CD14-positive monocyte (primary cell): Measurements from ENCODE around the gene SPATA19. TPM values are rescaled to one million over a fixed set of nuclear protein-coding genes. Genes with fewer than 3 reads are reported as not detected.

Experiments
- DNase-seq, 3 donors: peaks; one replicate each; pipeline ENCODE4 v3.0.0-alpha.2; 2011 to 2022
- H2AFZ ChIP-seq: 2 replicates; pipeline ENCODE4 v1.6.0; 2012; ENCODE audit warnings: mild to moderate bottlenecking, low read depth, low read length, inconsistent platforms; ENCODE audit not compliant: insufficient read depth, poor library complexity, severe bottlenecking
- H3K27ac ChIP-seq, 2 donors: 1 replicate in 1 of 2; 2 replicates in 1 of 2; pipeline ENCODE4 v1.5.1; 2012 to 2013; ENCODE audit warnings: low read length in 2 of 2, control low read depth in 1 of 2, inconsistent platforms in 1 of 2, low read depth in 1 of 2, mild to moderate bottlenecking in 1 of 2
- H3K27me3 ChIP-seq, 2 donors: one replicate each; pipeline versions ENCODE4 v1.6.0 to v1.6.1; 2011 to 2013; ENCODE audit warnings: low read length in 2 of 2; ENCODE audit not compliant: control insufficient read depth in 2 of 2, insufficient read depth in 2 of 2
- H3K36me3 ChIP-seq, 2 donors: replicated peaks in 1 of 2; 1 replicate in 1 of 2; 2 replicates in 1 of 2; pipeline versions ENCODE4 v1.5.1 to v1.6.1; 2012 to 2013; ENCODE audit warnings: low read length in 2 of 2, control low read depth in 1 of 2, inconsistent platforms in 1 of 2, mild to moderate bottlenecking in 1 of 2; ENCODE audit not compliant: insufficient read depth in 2 of 2, control insufficient read depth in 1 of 2
- H3K4me1 ChIP-seq, 2 donors: 1 replicate in 1 of 2; 2 replicates in 1 of 2; pipeline versions ENCODE4 v1.5.1 to v1.6.1; 2012 to 2013; ENCODE audit warnings: low read length in 2 of 2, control low read depth in 1 of 2, inconsistent platforms in 1 of 2, mild to moderate bottlenecking in 1 of 2, moderate library complexity in 1 of 2; ENCODE audit not compliant: insufficient read depth in 2 of 2, control insufficient read depth in 1 of 2
- H3K4me2 ChIP-seq: replicated peaks from 2 replicates; pipeline ENCODE3; 2012; ENCODE audit warnings: low read length, moderate library complexity, mild to moderate bottlenecking; ENCODE audit not compliant: poor library complexity, severe bottlenecking; ENCODE audit errors: extremely low read depth
- H3K4me3 ChIP-seq, 3 experiments: fragments of 200-600 bp in 1 of 3; sonication (generic) in 1 of 3; replicated peaks in 1 of 3; 1 replicate in 2 of 3; 2 replicates in 1 of 3; pipeline ENCODE4 v1.5.1; 2011 to 2013; ENCODE audit warnings: low read length in 3 of 3, mild to moderate bottlenecking in 3 of 3, control low read depth in 2 of 3, low read depth in 2 of 3, inconsistent platforms in 1 of 3, moderate library complexity in 1 of 3
- H3K79me2 ChIP-seq: 2 replicates; pipeline ENCODE4 v1.6.0; 2012; ENCODE audit warnings: mild to moderate bottlenecking, control low read depth, inconsistent platforms, low read length, moderate library complexity; ENCODE audit not compliant: insufficient read depth
- H3K9ac ChIP-seq: 2 replicates; pipeline ENCODE4 v1.6.0; 2017; ENCODE audit warnings: low read length, mild to moderate bottlenecking; ENCODE audit not compliant: insufficient read depth, poor library complexity, severe bottlenecking
- H3K9me3 ChIP-seq, 2 donors: replicated peaks in 1 of 2; 1 replicate in 1 of 2; 2 replicates in 1 of 2; pipeline versions ENCODE4 v1.5.1 to v1.6.1; 2012 to 2013; ENCODE audit warnings: low read length in 2 of 2, control low read depth in 1 of 2; ENCODE audit not compliant: control insufficient read depth in 1 of 2, insufficient read depth in 1 of 2
- H4K20me1 ChIP-seq: 2 replicates; pipeline ENCODE4 v1.6.0; 2012; ENCODE audit warnings: mild to moderate bottlenecking, low read length, control low read depth, moderate library complexity; ENCODE audit not compliant: insufficient read depth
- H3K27ac Mint-ChIP-seq, 7 donors: one replicate each; pipeline ENCODE4 v1.8.0; 2020; ENCODE audit warnings: mild to moderate bottlenecking in 7 of 7, mixed read lengths in 7 of 7, moderate library complexity in 6 of 7, inconsistent platforms in 2 of 7
- H3K27me3 Mint-ChIP-seq, 3 donors: one replicate each; pipeline ENCODE4 v1.8.0; 2021 to 2022; ENCODE audit warnings: low read depth in 3 of 3, mild to moderate bottlenecking in 3 of 3, mixed read lengths in 3 of 3, moderate library complexity in 3 of 3, inconsistent platforms in 1 of 3
- H3K36me3 Mint-ChIP-seq, 2 donors: one replicate each; pipeline ENCODE4 v1.8.0; 2020; ENCODE audit warnings: mixed read lengths in 2 of 2, inconsistent platforms in 1 of 2, mild to moderate bottlenecking in 1 of 2
- H3K4me1 Mint-ChIP-seq: one replicate; pipeline ENCODE4 v1.8.0; 2020; ENCODE audit warnings: mild to moderate bottlenecking, mixed read lengths
- H3K4me3 Mint-ChIP-seq, 2 donors: one replicate each; pipeline ENCODE4 v1.8.0; 2020; ENCODE audit warnings: mild to moderate bottlenecking in 2 of 2, mixed read lengths in 2 of 2, moderate library complexity in 1 of 2
- H3K9me3 Mint-ChIP-seq, 7 donors: one replicate each; pipeline ENCODE4 v1.8.0; 2020 to 2022; ENCODE audit warnings: mixed read lengths in 7 of 7, mild to moderate bottlenecking in 6 of 7, moderate library complexity in 6 of 7, inconsistent platforms in 2 of 7
- CTCF ChIP-seq: fragments of 200-600 bp; IDR thresholded peaks from one replicate; pipeline ENCODE4 v1.8.0; 2022; ENCODE audit warnings: antibody characterized with exemption, mild to moderate bottlenecking
- WGBS: methylation state at CpG from one replicate; pipeline ENCODE4 v1.1.5; 2013; ENCODE audit warnings: missing lambda C conversion rate; ENCODE audit not compliant: insufficient coverage; 5-methylcytosine and 5-hydroxymethylcytosine counted together
- intact Hi-C, 2 donors: fragments of 100-400 bp; cut with micrococcal nuclease; formaldehyde crosslinking; loops; one replicate each; pipeline versions ENCODE4 v1.15.0 to v1.15.1; 2023
- polyA plus RNA-seq, 3 donors: library from polyadenylated mRNA; depleted of rRNA in 1 of 3; unstranded in 2 of 3; stranded (reverse) in 1 of 3; fragments of 300-500 nt in 2 of 3; fragments of >200 nt in 1 of 3; fragmentation: Illumina TruSeq in 2 of 3; gene quantifications; 1 replicate in 2 of 3; 2 replicates in 1 of 3; pipeline ENCODE4 v1.2.3, GENCODE V29; 2012 to 2021

The SPATA19 gene
- polyA plus RNA-seq, 3 donors, result not detected

- no peaks in the 10 kb centered on the region for H3K36me3 ChIP-seq
- no peak overlapping the region for H3K4me2 ChIP-seq
- no peaks in the 10 kb centered on the region for H3K79me2 ChIP-seq
- peaks cover 0 to 5% (median 0%) of the 10 kb centered on the region in 7 donors for H3K9me3 Mint-ChIP-seq
- TF ChIP-seq CTCF, result no peak
- H3K4me1 Mint-ChIP-seq, result no peaks in the 10 kb centered on the region
- no peak overlapping the region for H3K4me3 Mint-ChIP-seq
- H3K9ac ChIP-seq, result no peak overlapping the region
- 94% methylated on average over 3 of the region's 6 CpGs for WGBS
- intact Hi-C loops, result no loop called here
- no peak overlapping the region for H3K4me3 ChIP-seq
- no peaks in the 10 kb centered on the region for H3K4me1 ChIP-seq
- H3K27ac Mint-ChIP-seq, result no peak overlapping the region
- DNase-seq, result no peak
- peaks cover 0 to 2% (median 0%) of the 10 kb centered on the region in 3 donors for H3K27me3 Mint-ChIP-seq
- H2AFZ ChIP-seq, result no peak overlapping the region
- no peaks in the 10 kb centered on the region for H3K27me3 ChIP-seq
- no peaks in the 10 kb centered on the region for H4K20me1 ChIP-seq
- no peaks in the 10 kb centered on the region for H3K36me3 Mint-ChIP-seq
- no peaks in the 10 kb centered on the region for H3K9me3 ChIP-seq
- H3K27ac ChIP-seq, result no peak overlapping the region
These were observed 1.1 kb downstream of the SPATA19 start for GRCh38 chr11:133844217-133844616.

GRCh38 chr11:133843454-133843987, 1.8 kb downstream of the SPATA19 start:
- Histone ChIP-seq H3K79me2 (no peaks in the 10 kb centered on the region), H4K20me1 (no peaks in the 10 kb centered on the region), H3K36me3 (no peaks in the 10 kb centered on the region), H3K4me1 (no peaks in the 10 kb centered on the region), H3K9ac (no peak overlapping the region), H3K9me3 (no peaks in the 10 kb centered on the region), H3K27ac (no peak overlapping the region), H3K4me2 (no peak overlapping the region), H2AFZ (no peak overlapping the region), H3K4me3 (no peak overlapping the region), H3K27me3 (no peaks in the 10 kb centered on the region)
- no peaks in the 10 kb centered on the region for H3K36me3 Mint-ChIP-seq
- WGBS, result 80% methylated on average over 10 of the region's 13 CpGs
- intact Hi-C loops, result no loop called here
- no peak overlapping the region for H3K27ac Mint-ChIP-seq
- no peak for DNase-seq
- no peak for TF ChIP-seq CTCF
- peaks cover 0 to 5% (median 2%) of the 10 kb centered on the region in 7 donors for H3K9me3 Mint-ChIP-seq
- no peaks in the 10 kb centered on the region for H3K4me1 Mint-ChIP-seq
- H3K4me3 Mint-ChIP-seq, result no peak overlapping the region
- peaks cover 0 to 2% (median 0%) of the 10 kb centered on the region in 3 donors for H3K27me3 Mint-ChIP-seq
